ENCODE measurements around the gene MYL7. TPM values are rescaled to one million over a fixed set of nuclear protein-coding genes. Genes with fewer than 3 reads are reported as not detected.

MYL7 gene
- total and polyA plus RNA-seq, 2 of the 13 experiments (the other 11 are each of a cell fraction or from before 2014, with no cell fraction given), result 1.8 TPM; not detected in 1

DNA sequence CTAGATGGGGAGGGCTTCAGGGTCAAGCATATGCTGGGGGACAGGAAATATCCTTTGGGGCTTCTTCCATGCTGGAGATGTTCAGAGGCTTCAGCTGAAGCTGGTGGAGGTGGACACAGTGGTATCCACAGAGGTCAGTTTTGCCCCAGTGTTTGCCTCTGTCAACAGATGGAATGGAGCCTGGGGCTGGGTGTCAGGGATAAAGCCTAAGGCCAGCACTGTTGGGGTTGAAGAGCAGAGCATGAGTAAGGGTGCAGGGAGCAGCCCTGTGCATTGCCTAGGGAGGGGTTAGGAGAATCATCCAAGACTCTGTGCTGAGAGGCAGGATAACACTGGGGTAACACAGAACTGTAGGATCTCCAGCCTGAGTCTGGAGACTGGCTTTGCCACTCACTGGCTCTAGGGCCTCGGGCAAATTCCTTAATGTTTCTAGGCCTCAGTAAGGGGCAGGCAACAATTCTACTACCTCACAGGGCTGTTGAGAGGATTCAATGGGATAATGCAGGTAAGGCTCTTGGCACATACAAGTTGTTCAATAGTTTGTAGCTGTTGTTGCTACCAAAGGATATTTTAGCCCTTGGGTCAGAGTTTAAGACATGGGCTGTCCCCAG lies 21.8 kb upstream of the MYL7 start:
- TF ChIP-seq, protein P1, sequence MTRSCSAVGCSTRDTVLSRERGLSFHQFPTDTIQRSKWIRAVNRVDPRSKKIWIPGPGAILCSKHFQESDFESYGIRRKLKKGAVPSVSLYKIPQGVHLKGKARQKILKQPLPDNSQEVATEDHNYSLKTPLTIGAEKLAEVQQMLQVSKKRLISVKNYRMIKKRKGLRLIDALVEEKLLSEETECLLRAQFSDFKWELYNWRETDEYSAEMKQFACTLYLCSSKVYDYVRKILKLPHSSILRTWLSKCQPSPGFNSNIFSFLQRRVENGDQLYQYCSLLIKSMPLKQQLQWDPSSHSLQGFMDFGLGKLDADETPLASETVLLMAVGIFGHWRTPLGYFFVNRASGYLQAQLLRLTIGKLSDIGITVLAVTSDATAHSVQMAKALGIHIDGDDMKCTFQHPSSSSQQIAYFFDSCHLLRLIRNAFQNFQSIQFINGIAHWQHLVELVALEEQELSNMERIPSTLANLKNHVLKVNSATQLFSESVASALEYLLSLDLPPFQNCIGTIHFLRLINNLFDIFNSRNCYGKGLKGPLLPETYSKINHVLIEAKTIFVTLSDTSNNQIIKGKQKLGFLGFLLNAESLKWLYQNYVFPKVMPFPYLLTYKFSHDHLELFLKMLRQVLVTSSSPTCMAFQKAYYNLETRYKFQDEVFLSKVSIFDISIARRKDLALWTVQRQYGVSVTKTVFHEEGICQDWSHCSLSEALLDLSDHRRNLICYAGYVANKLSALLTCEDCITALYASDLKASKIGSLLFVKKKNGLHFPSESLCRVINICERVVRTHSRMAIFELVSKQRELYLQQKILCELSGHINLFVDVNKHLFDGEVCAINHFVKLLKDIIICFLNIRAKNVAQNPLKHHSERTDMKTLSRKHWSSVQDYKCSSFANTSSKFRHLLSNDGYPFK (CRISPR knock-in tag; IDR thresholded peaks at IDR 0.05; ENCODE audit: borderline replicate concordance), result no peak
- TF ChIP-seq, protein P2, sequence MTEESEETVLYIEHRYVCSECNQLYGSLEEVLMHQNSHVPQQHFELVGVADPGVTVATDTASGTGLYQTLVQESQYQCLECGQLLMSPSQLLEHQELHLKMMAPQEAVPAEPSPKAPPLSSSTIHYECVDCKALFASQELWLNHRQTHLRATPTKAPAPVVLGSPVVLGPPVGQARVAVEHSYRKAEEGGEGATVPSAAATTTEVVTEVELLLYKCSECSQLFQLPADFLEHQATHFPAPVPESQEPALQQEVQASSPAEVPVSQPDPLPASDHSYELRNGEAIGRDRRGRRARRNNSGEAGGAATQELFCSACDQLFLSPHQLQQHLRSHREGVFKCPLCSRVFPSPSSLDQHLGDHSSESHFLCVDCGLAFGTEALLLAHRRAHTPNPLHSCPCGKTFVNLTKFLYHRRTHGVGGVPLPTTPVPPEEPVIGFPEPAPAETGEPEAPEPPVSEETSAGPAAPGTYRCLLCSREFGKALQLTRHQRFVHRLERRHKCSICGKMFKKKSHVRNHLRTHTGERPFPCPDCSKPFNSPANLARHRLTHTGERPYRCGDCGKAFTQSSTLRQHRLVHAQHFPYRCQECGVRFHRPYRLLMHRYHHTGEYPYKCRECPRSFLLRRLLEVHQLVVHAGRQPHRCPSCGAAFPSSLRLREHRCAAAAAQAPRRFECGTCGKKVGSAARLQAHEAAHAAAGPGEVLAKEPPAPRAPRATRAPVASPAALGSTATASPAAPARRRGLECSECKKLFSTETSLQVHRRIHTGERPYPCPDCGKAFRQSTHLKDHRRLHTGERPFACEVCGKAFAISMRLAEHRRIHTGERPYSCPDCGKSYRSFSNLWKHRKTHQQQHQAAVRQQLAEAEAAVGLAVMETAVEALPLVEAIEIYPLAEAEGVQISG (CRISPR knock-in tag; IDR thresholded peaks at IDR 0.05), result no peak
- TF ChIP-seq NFE2L2 (IDR thresholded peaks at IDR 0.05; ENCODE audit: low read length) (no peak), FOSL1 (CRISPR knock-in tag; IDR thresholded peaks at IDR 0.05; ENCODE audit: borderline replicate concordance) (no peak), RFX3 (CRISPR knock-in tag; IDR thresholded peaks at IDR 0.05) (no peak), ZNF383 (CRISPR knock-in tag; IDR thresholded peaks at IDR 0.05; ENCODE audit: borderline replicate concordance) (no peak), ZFP36 (IDR thresholded peaks at IDR 0.05; ENCODE audit: borderline replicate concordance, low read depth, low read length, partially characterized antibody) (no peak), ZFP62 (CRISPR knock-in tag; IDR thresholded peaks at IDR 0.05) (no peak)
- TF ChIP-seq, protein P3, sequence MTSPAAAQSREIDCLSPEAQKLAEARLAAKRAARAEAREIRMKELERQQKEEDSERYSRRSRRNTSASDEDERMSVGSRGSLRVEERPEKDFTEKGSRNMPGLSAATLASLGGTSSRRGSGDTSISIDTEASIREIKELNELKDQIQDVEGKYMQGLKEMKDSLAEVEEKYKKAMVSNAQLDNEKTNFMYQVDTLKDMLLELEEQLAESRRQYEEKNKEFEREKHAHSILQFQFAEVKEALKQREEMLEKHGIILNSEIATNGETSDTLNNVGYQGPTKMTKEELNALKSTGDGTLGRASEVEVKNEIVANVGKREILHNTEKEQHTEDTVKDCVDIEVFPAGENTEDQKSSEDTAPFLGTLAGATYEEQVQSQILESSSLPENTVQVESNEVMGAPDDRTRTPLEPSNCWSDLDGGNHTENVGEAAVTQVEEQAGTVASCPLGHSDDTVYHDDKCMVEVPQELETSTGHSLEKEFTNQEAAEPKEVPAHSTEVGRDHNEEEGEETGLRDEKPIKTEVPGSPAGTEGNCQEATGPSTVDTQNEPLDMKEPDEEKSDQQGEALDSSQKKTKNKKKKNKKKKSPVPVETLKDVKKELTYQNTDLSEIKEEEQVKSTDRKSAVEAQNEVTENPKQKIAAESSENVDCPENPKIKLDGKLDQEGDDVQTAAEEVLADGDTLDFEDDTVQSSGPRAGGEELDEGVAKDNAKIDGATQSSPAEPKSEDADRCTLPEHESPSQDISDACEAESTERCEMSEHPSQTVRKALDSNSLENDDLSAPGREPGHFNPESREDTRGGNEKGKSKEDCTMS (CRISPR knock-in tag; conservative IDR thresholded peaks at IDR 0.05), result no peak
- WGBS (ENCODE audit: low lambda C conversion rate), result 60% methylated on average over 1 of the region's 1 CpG
- H3K36me3 ChIP-seq (replicated peaks in 1 of 2; ENCODE audit: control insufficient read depth in 1 of 2, insufficient read depth in 2 of 2, low read length in 2 of 2), result no peaks in the 10 kb centered on the region
- FAIRE-seq (no peak), ATAC-seq (no peak), DNase-seq (ENCODE audit: low spot score) (no peak)
- no peaks in the 10 kb centered on the region for H3K79me2 ChIP-seq (ENCODE audit: insufficient read depth, low read length)
- no peaks in the 10 kb centered on the region for H3K4me1 ChIP-seq (ENCODE audit: insufficient read depth, low read length)
- H3K4me3 ChIP-seq (replicated peaks in 1 of 3; ENCODE audit: insufficient read depth in 1 of 3, low read depth in 2 of 3, low read length in 3 of 3), result no peak overlapping the region
- no peak overlapping the region for H3K9ac ChIP-seq (ENCODE audit: insufficient read depth, low read depth, low read length)
- H4K20me1 ChIP-seq (ENCODE audit: insufficient read depth, low read length), result no peaks in the 10 kb centered on the region
- no peaks in the 10 kb centered on the region for H3K9me3 ChIP-seq (ENCODE audit: low read length)
- intact Hi-C loops (cut with micrococcal nuclease; ENCODE audit: unreplicated experiment), result no loop called here
- no peak overlapping the region for H3K27ac ChIP-seq (ENCODE audit: extremely low read length, insufficient read depth, low read length)
- no peak overlapping the region for H2AFZ ChIP-seq (ENCODE audit: low read length)
- ChIA-PET POLR2A (no interaction called here), CTCF (ENCODE audit: low intra/inter-chr PET ratio, low total read pairs) (no interaction called here)
- H3K27me3 ChIP-seq (ENCODE audit: control insufficient read depth in 1 of 2, insufficient read depth in 2 of 2, low read length in 2 of 2), result no peaks in the 10 kb centered on the region; a peak in 1 of 5 replicates
- H3K4me2 ChIP-seq (ENCODE audit: low read depth, low read length), result no peak overlapping the region
- in situ Hi-C loops (cut with HindIII; ENCODE audit: extremely low pct_ligation_motif_present, low pct_unique_long_range_greater_than_20kb), result no loop called here
- BruUV-seq (replicated peaks), result no TSS peak
